ENCODE data around the gene PCDHGA4.
A peak's percentile ranks its signal among the peaks of the same experiment; 100 is the strongest.

PCDHGA4 gene

GRCh38 chr5:141398608-141399007 is 43.8 kb downstream of the PCDHGA4 start:
- DNase-seq (ENCODE audit: extremely low read depth, low read depth) = no peak
- H3K4me3 ChIP-seq (replicated peaks; ENCODE audit: low read depth, low read length) = no peak overlapping the region
- TF ChIP-seq CTCF (IDR thresholded peaks at IDR 0.05; ENCODE audit: low read depth, low read length, missing control alignments) = no peak

GRCh38 chr5:141399555-141400258 is 44.9 kb downstream of the PCDHGA4 start:
- DNase-seq (ENCODE audit: extremely low read depth, low read depth) = no peak
- no peak for TF ChIP-seq CTCF (IDR thresholded peaks at IDR 0.05; ENCODE audit: low read depth, low read length, missing control alignments)
- no peak overlapping the region for H3K4me3 ChIP-seq (replicated peaks; ENCODE audit: low read depth, low read length)

GRCh38 chr5:141402553-141403243 is 47.9 kb downstream of the PCDHGA4 start, which contains the start of gene PCDHGA9:
Gene PCDHGA9 (plus strand): TSS chr5:141402778. CDS start chr5:141402953, 175 bp downstream.
- H3K4me3 ChIP-seq (replicated peaks; ENCODE audit: low read depth, low read length) = peak within 1 kb of the TSS; percentile 31
- TF ChIP-seq CTCF (IDR thresholded peaks at IDR 0.05; ENCODE audit: low read depth, low read length, missing control alignments) = peak; percentile 41
- no peak for DNase-seq (ENCODE audit: extremely low read depth, low read depth)

- DNase-seq (ENCODE audit: extremely low read depth, low read depth) = no peak
- TF ChIP-seq CTCF (IDR thresholded peaks at IDR 0.05; ENCODE audit: low read depth, low read length, missing control alignments) = no peak
- H3K4me3 ChIP-seq (replicated peaks; ENCODE audit: low read depth, low read length) = no peak overlapping the region; the same call in 1 of the 2 replicates
These were observed 48.6 kb downstream of the PCDHGA4 start for GRCh38 chr5:141403387-141403786.

All from HFF-Myc (cell line).